Kidney glomerular epithelial cell (primary cell): Measurements from ENCODE around the gene MSANTD1.

Experiments used
- DNase-seq: peaks from one replicate; lab custom pipeline; 2025; lab: John Stamatoyannopoulos, UW

MSANTD1 gene

GRCh38 chr4:3248178-3248480, 830 bp upstream of the MSANTD1 start:
- DNase-seq, result no peak

GRCh38 chr4:3249711-3250437, 915 bp downstream of the MSANTD1 start:
- no peak for DNase-seq

DNA sequence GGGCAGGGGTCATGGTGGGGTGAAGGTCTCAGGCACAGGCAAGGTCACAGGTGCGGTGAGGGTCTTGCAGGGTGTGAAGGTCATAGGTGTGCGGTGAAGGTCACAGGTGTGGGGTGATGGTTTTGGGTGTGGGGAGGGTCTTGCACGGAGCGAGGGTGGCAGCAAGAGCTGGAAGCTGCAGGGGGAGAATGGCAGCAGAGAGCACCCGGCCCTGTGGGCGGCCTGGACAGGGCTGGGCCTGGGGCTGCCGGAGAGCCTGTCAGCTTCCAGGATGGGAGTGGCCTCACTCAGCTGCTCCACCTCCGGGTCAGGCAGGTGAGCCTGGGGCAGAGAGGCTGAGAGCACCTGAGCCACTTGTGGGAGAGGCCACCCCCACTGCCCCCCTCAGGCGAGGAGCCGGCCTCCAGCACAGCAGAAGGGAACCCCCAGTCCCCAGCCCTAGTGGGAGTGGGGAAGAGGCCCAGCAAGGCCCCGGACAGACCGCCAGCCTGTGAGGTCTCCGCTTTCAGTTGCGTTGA, 1.5 kb downstream of the MSANTD1 start:
- DNase-seq, result no peak

DNA sequence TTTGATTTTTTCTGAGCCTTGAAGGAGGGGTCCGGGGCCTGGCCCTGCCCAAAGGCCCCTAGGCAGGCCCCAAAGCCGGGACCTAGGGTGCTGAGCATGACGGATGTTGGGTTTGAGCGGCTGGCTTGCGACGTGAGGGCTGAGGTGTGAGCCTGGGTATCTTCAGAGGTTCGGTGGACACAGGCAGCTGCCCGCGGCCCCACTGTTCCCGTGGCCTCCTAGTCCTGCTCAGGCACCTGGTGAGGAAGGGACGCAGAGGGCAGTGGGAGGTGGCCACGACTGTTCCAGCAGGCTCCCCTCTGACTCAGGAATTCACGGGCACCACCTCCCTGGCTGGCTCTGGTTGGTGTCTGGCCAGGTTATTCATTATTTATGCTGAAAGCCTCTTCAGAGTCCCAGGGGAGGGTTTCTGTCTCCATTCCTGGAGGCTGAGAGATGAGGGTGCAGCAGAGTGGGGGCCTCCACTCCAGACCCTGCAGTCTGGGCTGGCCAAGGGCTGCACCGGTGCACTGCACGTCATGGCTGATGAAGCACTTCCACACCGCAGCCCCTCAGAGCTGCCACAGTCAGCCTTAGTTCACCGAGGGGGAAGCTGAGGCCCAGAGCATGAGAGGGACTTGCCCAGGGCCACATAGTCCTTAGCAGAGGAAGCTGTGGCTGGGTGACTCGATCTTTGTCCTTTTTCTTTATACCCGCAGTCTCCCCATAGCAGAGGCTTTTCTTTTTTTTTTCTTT, 2.2 kb downstream of the MSANTD1 start:
- DNase-seq, result peak; percentile 63

- no peak for DNase-seq
Measured at GRCh38 chr4:3251691-3252479, 2.9 kb downstream of the MSANTD1 start.

DNA sequence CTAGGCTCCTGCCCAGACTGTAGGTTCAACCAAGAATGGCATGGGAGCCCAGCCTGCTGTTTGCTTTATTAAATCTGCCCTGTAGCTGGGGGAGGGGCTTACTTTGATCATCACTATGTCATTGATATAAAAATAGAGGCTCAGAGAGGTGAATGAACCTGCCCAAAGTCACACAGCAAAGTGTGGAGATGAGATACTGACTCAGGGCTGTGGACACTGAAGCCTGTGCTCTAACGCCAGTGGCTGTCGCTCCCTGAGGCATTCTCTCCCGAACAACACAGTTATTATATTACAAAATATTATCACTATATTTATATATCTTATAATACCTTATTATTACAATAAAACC, 3.5 kb downstream of the MSANTD1 start:
- DNase-seq, result no peak

DNA sequence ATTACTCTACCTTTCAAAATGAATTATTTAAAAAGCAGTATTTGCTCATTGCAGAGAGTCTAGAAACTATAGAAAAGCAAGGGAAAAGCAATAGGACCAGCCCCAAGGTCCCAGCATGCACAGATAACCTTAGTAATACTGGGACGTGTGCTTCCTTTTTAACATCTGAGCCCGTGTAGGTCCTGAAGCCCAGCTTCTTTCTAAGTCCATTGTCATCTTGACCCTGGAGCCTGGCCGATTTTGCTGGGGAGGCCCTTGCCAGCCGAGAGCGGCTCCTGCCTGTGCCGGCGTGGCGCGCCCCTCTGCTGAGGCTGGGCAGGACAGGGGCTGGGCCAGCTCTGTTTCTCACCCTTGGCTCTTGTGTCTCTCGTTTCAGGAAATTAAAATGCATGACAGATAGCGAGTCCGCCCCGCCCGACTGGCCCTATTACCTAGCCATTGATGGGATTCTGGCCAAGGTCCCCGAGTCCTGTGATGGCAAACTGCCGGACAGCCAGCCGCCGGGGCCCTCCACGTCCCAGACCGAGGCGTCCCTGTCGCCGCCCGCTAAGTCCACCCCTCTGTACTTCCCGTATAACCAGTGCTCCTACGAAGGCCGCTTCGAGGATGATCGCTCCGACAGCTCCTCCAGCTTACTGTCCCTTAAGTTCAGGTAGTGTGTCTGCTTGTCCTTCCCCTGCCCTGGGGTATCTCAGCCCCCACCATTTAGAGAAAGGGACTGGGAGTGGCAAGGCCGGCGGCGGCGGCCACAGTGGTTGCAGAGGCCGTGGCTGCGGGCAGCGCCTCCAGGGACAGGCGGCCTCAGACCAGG, 4.1 kb downstream of the MSANTD1 start:
- no peak for DNase-seq

DNA sequence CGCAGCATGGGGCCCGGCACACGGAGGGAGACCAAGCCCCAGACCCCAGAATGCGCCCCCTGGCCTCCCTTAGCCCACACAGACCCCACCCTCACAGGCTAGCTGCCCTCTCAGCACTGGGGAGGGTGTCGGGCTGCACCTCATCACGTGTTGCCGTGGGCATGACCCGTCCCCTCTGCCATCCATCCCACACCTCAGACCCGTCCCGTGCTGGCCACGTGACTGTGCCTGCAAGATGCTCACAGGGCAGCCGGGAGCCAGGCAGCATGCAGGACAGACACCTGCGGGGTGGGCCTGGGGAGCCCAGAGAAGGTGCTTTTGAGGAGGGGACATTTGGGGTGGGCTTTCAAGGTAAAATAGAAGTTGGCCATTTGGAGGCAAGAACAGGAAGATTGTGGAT, 4.8 kb downstream of the MSANTD1 start:
- DNase-seq, result no peak

DNA sequence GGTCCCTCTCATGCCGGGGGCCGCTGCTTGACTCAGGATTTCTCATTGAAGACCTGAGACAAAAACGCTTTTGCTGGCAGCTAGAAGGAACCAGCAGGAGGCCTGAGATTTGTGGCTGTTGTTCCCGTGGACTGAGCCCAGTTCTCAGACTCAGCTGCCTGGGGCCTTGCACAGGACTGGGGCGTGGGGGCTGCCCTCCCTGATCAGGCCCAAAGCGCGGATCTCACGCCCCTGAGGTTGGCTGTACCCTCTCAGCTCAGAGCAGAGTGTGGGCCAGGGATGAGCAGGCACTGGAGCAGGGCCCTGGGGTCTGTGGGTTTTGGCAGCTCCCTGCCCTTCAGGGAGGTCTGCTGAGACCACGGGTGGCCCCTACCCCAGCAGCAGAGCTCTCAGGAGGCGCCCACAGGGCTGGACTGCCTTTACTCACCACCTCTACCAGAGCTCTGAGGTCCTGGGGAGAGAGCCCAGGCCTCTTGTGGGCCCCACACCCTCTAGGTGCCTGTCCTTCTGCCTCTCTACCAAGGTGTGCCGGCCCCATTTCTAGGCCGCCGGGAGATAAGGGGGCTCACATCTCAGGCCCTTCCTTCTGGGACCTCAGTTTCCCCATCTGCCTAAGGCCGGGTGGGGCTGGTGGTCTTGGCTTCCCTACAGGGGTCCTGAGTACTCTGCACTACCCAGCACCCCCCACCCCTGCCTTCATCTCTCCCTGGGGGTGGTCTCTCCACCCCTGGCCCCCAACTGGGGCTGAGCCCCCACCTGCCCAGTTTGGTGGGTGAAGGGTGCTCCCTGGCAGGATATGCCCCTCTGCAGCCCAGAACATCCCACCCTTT, 5.6 kb downstream of the MSANTD1 start:
- DNase-seq, result no peak

DNA sequence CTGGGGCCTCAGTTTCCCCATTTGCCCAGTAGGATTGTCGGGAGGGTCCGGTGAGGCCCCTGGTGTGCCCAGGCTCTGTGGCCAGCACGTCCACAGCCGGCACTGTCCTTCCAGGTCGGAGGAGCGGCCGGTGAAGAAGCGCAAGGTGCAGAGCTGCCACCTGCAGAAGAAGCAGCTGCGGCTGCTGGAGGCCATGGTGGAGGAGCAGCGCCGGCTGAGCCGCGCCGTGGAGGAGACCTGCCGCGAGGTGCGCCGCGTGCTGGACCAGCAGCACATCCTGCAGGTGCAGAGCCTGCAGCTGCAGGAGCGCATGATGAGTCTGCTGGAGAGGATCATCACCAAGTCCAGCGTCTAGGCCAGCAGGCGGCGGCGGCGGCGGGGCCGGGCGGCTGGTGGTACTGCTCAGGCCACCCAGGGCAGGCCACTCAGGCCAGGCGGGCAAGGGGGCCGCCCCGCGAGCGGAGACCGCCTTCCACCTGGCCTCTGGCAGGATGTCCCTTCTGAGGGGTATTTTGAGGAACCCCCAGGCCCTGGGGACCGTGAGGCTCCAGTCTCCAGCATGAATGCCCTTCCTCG, 6.7 kb downstream of the MSANTD1 start:
- no peak for DNase-seq

DNA sequence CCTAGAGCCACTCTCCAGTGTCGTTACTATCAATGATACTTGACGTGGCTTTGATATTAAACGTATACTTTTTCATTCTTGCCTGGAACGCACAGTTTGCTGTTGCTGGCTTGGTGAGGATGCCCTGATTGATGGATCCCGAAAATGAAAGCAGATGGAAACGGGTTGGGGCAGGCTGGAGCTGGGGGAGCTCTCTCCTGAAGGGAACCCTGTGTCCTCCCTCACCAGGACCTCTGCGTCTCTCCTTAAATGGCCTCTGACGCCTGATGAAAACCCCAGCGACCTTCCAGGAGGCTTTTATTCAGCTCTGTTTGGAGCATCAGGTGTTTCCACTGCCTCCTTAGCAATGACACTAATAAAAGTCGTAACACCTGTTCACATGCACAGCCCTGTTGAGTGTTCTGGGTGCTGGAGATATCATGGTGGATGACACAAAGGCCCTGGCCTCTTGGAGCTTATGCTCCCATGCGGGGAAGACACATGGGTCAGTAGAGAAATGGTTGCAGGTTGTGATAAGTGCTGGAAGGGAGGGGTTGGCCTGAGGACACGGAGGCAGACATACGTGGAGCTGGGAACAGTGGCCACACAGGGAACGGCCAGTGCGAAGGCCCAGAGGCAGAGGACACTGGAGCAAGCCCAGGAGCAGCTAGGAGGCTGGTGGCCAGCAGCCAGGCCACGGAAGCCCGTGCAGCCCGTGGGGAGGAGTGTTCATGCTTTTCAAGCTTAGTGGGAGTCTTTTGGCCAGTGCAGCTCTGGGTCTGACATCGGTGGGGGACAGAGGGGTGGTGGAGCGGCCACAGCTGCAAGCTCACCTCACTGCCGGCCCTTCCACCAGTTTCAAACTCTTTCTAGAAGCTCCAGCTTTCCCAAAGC, 7.5 kb downstream of the MSANTD1 start:
- no peak for DNase-seq

GRCh38 chr4:3257103-3257555, 8.2 kb downstream of the MSANTD1 start:
- DNase-seq, result no peak

DNA sequence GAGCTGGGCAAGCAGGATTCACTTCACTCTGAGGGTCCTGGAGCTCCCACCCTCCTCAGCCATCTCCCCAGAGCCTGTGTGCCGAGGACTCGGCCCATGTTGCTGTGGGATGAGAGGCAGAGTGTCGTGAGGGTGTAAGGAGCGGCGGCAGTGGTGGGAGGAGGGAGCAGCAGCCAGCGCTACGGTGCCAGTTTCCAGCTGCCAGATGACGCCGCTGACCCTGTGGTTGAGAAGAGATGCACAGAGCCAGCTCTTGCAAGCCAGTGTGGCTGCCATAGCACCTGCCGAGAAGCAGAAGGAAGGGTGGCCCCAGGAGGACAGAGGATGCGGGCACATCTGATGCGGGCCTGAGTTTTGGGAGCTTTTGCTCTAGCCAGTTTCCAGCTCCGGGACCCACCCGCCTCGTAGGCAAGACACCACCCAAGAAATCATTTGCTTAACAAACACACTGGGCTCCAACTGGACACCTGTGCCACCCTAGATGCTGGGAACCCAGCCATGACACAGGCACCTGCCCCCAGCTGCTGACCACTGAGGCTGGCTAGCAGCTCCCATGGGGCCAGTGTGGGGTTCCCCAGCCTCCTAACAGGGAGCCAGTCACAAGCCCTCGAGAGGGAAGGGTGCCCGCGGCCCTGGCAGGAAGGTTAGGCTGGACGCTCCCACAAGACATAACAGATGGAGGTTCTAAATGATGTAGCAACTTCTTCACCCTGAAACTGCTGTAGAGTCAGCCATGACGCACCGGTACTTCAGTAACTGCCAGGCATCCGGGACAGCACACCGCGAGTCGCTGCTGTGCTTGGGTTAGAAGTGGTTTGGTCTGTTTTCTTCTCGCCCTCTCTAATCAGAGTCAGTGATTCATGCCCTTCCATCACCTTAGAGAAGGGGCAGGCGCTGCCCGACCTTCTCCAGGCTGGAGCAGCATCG, 8.9 kb downstream of the MSANTD1 start:
- DNase-seq, result no peak

DNA sequence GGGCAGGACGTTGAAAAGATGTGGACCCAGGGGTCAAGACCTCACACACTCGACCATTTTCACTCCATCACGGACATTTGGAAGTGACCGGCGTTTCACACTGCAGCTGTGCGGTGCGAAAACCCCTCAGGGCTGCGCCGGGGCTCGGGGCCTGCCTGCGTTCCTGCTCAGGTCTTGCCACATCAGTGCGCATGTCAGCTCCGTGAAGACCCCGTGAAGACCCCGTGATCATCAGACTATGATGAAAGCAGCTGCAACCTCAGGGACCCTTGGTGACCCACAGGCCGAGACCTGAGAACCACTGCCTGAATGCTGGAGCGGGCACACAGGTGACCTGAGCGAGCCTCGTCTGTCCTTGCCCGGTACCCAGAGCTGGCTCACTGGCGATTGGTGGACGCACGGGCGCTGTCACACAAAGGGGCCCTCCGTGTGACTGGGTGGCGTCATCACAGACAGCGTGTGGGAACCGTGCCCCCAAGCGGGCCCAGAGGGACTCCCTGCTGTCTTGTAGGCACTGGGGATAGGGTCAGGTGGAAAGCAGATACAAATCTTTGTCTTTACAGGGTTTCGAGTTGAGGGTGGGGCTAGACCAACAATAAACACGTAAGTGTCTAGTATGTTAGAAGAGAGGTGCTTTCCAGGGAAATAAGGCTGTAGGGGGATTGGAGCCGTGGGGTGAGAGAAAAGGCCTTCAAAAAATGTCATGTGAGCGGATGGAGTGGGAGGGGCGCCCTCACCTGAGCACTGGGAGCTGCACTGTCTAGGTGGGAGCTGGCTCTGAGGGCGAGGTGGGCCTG, 12.7 kb downstream of the MSANTD1 start:
- no peak for DNase-seq

GRCh38 chr4:3262208-3263052, 13.5 kb downstream of the MSANTD1 start:
- no peak for DNase-seq

DNA sequence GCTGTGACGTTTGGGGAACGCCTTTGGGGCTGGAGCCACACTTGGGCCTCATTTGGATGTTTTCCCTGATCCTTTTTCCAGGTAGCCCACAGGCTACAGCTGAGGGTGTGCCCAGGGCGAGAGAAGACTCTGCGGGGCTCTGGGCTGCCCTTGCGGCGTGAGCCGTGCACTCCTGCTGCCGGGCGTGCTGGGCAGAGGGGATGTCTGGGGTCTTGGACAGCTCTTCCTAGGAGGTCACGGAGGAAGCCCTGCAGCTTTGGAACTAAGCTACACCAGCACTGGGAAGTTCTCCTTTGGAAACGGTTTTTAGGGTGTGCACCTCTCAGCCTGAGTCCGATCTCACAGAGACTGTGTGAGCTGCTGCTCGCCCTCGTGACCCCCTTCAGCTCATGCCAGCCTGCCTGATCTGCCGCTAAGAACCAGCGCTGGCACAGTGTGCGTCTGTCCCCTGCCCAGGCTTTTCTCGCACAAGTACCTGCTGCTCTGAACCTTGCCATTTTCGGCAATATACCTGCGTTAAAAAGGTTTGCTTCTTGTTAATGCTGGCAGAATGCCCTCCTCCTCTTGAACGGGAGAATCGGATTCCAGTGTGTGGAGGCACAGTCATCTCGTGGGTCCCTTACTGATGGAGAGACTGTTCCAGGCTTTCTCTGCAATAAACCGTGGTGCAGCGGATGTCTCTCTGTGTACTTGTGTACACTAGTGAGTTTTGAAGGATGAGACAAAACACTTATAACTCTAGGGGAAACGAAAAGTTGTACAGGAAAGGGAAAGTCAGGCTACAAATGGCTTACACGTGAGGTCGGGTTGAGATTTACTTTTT, 14.3 kb downstream of the MSANTD1 start:
- no peak for DNase-seq
